Activated T-cell treated with anti-CD3 and anti-CD28 coated beads, Interleukin-2, amount 50 U/mL, for 4 hours (primary cell): ENCODE measurements around the gene MYO9A. TPM values are rescaled to one million over a fixed set of nuclear protein-coding genes. Genes with fewer than 3 reads are reported as not detected.
"Not testable (repeated sequence)": the region's sequence is repeated elsewhere in the genome, so short reads cannot be mapped to it uniquely, and the experiment has no call there.

Experiments used
- ATAC-seq, 2 donors: fragments of 200-7000 bp; cut with Tn5 transposase; one replicate each; pipeline ENCODE4 v1.10.0; 2021
- DNase-seq: peaks from one replicate; pipeline ENCODE4 v3.0.0-alpha.2; 2020
- H3K27me3 Mint-ChIP-seq: one replicate; pipeline ENCODE4 v1.8.0; 2021; ENCODE audit warnings: low read depth, mixed read lengths
- H3K36me3 Mint-ChIP-seq: one replicate; pipeline ENCODE4 v1.8.0; 2022; ENCODE audit warnings: mixed read lengths; ENCODE audit not compliant: insufficient read depth
- H3K4me1 Mint-ChIP-seq: one replicate; pipeline ENCODE4 v1.8.0; 2021; ENCODE audit warnings: low read depth, mixed read lengths
- H3K4me3 Mint-ChIP-seq: one replicate; pipeline ENCODE4 v1.8.0; 2021; ENCODE audit warnings: mild to moderate bottlenecking, moderate library complexity, mixed read lengths
- H3K9me3 Mint-ChIP-seq: one replicate; pipeline ENCODE4 v1.8.0; 2021; ENCODE audit warnings: mixed read lengths
- total RNA-seq, 3 donors: library from RNA; stranded (reverse); gene quantifications; one replicate each; pipeline ENCODE4 v1.2.1, GENCODE V29; 2021

MYO9A gene
- total RNA-seq, 3 donors from 2014 or later = 15.9 to 18.9 (median 17.1) TPM

DNA sequence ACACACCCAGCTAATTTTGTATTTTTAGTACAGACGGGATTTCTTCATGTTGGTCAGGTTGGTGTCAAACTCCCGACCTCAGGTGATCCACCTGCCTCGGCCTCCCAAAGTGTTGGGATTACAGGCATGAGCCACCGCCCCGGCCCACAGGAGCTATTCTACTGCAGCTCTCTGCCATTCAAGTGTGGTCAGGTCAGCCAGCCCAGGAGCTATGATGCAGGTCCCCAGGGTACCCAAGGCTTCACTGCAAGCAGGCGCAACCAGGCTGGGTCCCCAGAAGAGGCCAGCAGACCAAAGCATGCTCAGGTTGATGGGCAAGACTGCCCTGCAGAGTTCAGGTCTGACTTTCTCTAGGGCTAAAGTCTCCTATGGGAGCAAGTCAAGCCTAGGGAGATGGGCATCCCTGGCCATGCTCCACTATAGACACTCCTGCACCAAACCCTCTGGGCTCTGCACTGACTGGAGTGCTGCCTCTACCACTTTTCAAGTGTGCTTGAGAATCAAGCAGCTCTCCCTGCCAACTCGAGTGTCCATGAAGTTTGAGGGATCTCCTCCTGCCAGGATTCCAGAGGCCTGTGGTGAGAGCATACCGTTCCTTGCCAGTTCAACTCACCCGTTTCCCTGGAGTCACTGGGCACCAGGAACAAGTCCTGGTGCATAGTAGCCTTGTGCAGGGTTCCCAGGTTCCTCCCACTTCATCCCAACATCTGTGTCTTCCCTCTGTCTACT is 30.9 kb downstream of the MYO9A start:
- no peaks in the 10 kb centered on the region for H3K27me3 Mint-ChIP-seq
- H3K36me3 Mint-ChIP-seq = peaks cover 16% of the 10 kb centered on the region
- no peak for ATAC-seq
- H3K4me3 Mint-ChIP-seq = no peak overlapping the region
- H3K4me1 Mint-ChIP-seq = no peaks in the 10 kb centered on the region
- no peak for DNase-seq
- H3K9me3 Mint-ChIP-seq = peaks cover 22% of the 10 kb centered on the region

DNA sequence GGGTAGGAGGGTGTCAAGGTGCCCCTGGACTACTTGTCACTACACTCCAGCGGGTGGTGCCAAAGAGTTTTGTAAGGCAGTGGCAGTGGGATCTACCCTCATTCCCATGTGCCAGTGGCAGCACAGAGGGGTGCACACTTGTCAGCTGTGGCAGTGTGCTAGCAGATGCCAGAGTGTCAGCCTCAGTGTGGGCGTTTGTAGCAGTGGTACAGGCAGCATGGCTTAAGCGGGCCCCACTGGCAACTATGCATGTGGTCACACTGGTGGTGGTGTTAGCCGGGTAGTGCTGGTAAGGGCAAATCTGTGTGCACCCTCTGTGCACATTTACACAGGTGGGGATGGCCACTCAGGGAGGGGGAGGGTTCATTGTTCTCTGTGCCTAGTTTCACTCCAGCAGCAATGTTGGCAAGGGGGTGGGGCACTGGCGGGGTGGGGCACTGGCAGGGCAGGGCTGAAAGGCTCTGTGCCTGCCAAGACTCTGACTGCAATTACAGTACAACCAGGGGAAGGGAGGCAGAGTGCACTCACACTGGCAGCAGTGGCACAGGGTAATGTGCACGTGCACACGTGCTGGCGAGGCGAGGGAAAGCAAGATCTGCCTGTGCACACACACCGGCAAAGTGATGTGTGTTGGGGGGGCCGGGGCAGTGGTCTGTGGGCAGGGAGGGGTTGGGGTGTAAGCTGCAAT is 31.8 kb downstream of the MYO9A start:
- peaks cover 14% of the 10 kb centered on the region for H3K36me3 Mint-ChIP-seq
- no peak overlapping the region for H3K4me3 Mint-ChIP-seq
- no peak for DNase-seq
- no peaks in the 10 kb centered on the region for H3K27me3 Mint-ChIP-seq
- H3K9me3 Mint-ChIP-seq = peaks cover 24% of the 10 kb centered on the region
- no peaks in the 10 kb centered on the region for H3K4me1 Mint-ChIP-seq
- no peak for ATAC-seq

- peaks cover 7% of the 10 kb centered on the region for H3K4me1 Mint-ChIP-seq
- no peak overlapping the region for H3K4me3 Mint-ChIP-seq
- peaks cover 24% of the 10 kb centered on the region for H3K9me3 Mint-ChIP-seq
- H3K27me3 Mint-ChIP-seq = no peaks in the 10 kb centered on the region
- H3K36me3 Mint-ChIP-seq = peaks cover 7% of the 10 kb centered on the region
- no peak for DNase-seq
- ATAC-seq = no peak
Observed at GRCh38 chr15:72082176-72082575, 35.8 kb downstream of the MYO9A start.

GRCh38 chr15:72078887-72079286 is 39.1 kb downstream of the MYO9A start:
- Mint-ChIP-seq H3K27me3 (no peaks in the 10 kb centered on the region), H3K36me3 (peaks cover 8% of the 10 kb centered on the region), H3K4me1 (peaks cover 9% of the 10 kb centered on the region), H3K4me3 (no peak overlapping the region), H3K9me3 (peaks cover 20% of the 10 kb centered on the region)
- ATAC-seq = no peak
- DNase-seq = no peak

- Mint-ChIP-seq H3K4me3 (no peak overlapping the region), H3K9me3 (peaks cover 10% of the 10 kb centered on the region), H3K4me1 (peaks cover 9% of the 10 kb centered on the region), H3K27me3 (no peaks in the 10 kb centered on the region), H3K36me3 (peaks cover 4% of the 10 kb centered on the region)
- ATAC-seq (no peak), DNase-seq (no peak)
Observed at GRCh38 chr15:72077950-72078349, 40.0 kb downstream of the MYO9A start.

DNA sequence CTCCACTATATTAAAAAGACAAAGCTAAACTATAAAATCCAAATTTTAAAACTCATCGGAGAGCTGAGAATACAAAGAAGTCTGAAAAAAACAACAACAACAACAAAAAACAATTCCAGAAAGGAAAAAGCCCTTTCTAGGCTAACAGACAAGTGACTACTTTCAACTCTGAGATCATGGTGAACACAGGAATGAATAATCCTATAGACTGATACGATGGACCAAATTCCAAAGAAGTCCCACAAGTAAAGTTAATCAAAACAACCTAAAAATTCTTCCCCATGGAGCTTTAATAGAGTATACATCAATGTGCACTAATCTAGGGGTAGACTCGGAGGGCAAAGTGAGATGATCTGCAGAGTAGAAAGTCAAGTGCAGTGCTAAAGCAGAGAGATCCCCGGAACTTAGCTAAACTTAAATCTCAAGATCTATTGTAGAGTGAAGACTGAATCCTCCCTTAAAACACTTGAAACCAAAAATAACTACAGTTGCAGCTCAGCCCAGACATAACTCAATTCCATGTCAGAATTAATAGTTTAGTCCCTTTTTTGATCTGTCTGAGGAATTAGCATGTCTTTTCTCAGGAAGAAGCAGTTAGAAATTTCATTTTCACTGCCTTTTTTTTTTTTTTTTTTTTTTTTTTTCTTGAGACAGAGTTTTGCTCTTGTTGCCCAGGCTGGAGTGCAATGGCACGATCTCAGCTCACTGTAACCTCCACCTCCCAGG is 43.5 kb downstream of the MYO9A start:
- Mint-ChIP-seq H3K4me3 (no peak overlapping the region), H3K4me1 (peaks cover 19% of the 10 kb centered on the region), H3K27me3 (no peaks in the 10 kb centered on the region), H3K36me3 (peaks cover 11% of the 10 kb centered on the region), H3K9me3 (no peaks in the 10 kb centered on the region)
- no peak for DNase-seq
- ATAC-seq = no peak

DNA sequence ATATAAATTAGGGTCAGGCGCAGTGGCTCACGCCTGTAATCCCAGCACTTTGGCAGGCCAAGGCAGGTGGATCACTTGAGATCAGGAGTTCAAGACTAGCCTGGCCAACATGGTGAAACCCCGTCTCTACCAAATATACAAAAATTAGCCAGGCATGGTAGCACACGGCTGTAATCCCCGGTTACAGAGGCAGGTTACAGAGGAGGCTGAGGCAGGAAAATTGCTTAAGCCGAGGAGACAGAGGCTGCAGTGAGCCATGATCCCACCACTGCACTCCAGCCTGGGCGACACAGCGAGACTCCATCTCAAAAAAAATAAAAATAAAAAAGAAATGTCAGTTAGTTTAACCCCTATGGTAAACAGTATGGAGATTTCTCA is 46.5 kb downstream of the MYO9A start:
- not testable (repeated sequence) for H3K27me3 Mint-ChIP-seq

DNA sequence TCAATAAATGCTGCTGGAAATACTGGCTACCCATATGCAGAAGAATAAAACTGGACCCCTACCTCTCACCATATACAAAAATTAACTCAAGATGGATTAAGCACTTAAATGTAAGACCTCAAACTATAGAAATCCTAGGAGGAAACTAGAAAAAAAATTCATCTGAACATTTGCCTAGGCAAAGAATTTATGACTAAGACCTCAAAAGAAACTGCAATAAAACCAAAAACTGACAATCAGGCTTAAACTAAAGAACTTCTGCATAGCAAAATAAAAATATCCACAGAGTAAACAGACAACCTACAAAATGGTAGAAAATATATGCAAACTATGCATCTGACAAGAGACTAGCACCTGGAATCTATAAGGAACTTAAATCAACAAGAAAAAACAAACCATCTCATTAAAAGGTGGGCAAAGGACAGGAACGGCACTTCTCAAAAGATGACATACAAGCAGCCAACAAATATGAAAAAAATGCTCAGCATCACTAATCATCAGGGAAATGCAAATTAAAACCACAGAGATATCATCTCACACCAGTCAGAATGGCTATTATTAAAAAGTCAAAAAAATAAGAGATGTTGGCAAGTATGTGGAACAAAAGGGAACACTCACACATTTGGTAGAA is 47.0 kb downstream of the MYO9A start:
- DNase-seq = no peak
- H3K9me3 Mint-ChIP-seq = no peaks in the 10 kb centered on the region
- H3K27me3 Mint-ChIP-seq = no peaks in the 10 kb centered on the region
- no peak for ATAC-seq
- H3K4me1 Mint-ChIP-seq = peaks cover 15% of the 10 kb centered on the region
- no peak overlapping the region for H3K4me3 Mint-ChIP-seq
- H3K36me3 Mint-ChIP-seq = peaks cover 11% of the 10 kb centered on the region

More for the DNA sequence above, 46.5 kb downstream of the MYO9A start:
- ATAC-seq, H3K4me3 Mint-ChIP-seq, H3K9me3 Mint-ChIP-seq, DNase-seq: not testable (repeated sequence)
- Mint-ChIP-seq H3K4me1 (peaks cover 15% of the 10 kb centered on the region), H3K36me3 (peaks cover 11% of the 10 kb centered on the region)

DNA sequence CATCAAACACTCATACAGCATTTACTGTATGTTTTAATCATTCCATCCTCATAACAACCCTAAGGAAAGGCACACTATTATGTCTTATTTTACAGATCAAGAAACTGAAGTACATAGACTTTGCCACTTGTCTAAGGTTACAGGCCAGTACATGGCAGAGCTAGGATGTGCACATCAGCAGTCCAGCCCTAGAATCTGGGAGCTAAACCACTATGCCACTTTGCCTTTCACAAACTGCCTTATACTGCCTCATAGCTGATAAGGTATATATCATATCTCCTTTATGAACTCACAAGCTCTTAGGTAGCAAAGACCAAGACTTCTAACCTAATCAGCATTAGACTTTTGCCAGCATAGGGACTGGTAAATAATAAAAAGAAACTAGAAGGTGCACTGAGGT is 49.1 kb downstream of the MYO9A start:
- Mint-ChIP-seq H3K9me3 (no peaks in the 10 kb centered on the region), H3K4me3 (no peak overlapping the region), H3K4me1 (peaks cover 14% of the 10 kb centered on the region), H3K36me3 (peaks cover 14% of the 10 kb centered on the region), H3K27me3 (no peaks in the 10 kb centered on the region)
- ATAC-seq (no peak), DNase-seq (no peak)

GRCh38 chr15:72065801-72066200 is 52.1 kb downstream of the MYO9A start:
- Mint-ChIP-seq H3K36me3 (peaks cover 16% of the 10 kb centered on the region), H3K9me3 (peaks cover 8% of the 10 kb centered on the region), H3K4me1 (peaks cover 11% of the 10 kb centered on the region), H3K4me3 (no peak overlapping the region), H3K27me3 (no peaks in the 10 kb centered on the region)
- DNase-seq = no peak
- ATAC-seq = no peak

GRCh38 chr15:72063186-72063585 is 54.8 kb downstream of the MYO9A start:
- ATAC-seq (no peak), DNase-seq (no peak)
- peaks cover 17% of the 10 kb centered on the region for H3K36me3 Mint-ChIP-seq
- H3K9me3 Mint-ChIP-seq = peaks cover 8% of the 10 kb centered on the region
- H3K27me3 Mint-ChIP-seq = no peaks in the 10 kb centered on the region
- H3K4me3 Mint-ChIP-seq = no peak overlapping the region
- peaks cover 9% of the 10 kb centered on the region for H3K4me1 Mint-ChIP-seq

DNA sequence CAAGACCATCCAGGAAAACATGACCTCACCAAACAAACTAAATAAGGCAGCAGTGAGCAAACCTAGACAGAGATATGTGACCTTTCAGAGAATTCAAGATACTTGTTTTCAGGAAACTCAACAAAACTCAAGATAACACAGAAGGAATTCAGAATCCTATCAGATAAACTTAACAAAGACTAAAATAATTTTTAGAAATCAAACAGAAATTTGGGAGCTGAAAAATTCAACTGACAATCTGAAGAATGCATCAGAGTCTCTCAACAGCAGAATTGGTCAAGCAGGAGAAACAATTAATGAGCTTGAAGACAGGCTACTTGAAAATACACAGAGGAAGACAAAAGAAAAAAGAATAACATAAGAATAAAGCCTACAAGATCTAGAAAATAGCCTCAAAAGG is 55.6 kb downstream of the MYO9A start:
- Mint-ChIP-seq H3K4me3 (no peak overlapping the region), H3K9me3 (peaks cover 8% of the 10 kb centered on the region), H3K4me1 (peaks cover 16% of the 10 kb centered on the region), H3K36me3 (peaks cover 17% of the 10 kb centered on the region), H3K27me3 (no peaks in the 10 kb centered on the region)
- no peak for DNase-seq
- no peak for ATAC-seq

GRCh38 chr15:72060687-72061250 is 57.2 kb downstream of the MYO9A start:
- ATAC-seq = no peak
- no peak for DNase-seq
- Mint-ChIP-seq H3K9me3 (peaks cover 8% of the 10 kb centered on the region), H3K27me3 (no peaks in the 10 kb centered on the region), H3K4me1 (peaks cover 17% of the 10 kb centered on the region), H3K36me3 (peaks cover 15% of the 10 kb centered on the region), H3K4me3 (no peak overlapping the region)

DNA sequence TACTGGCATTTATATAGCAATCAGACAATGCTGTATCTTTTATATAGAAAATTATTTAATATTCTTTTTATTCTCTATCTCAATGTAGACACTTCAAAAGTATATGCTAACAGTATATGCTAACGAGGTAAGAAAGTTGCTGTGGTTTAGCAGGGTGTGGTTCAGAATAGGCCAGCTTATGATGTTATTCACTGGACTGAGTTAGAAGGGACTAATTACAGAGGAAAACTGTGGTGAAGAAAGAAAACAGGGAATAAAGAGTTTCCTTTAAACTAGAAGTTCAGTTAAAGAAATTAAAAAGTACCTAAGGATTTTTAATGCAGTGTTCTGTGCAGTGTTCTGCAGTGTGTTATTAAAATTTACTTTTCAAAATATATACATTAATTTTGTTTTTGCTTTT is 59.4 kb downstream of the MYO9A start:
- peaks cover 8% of the 10 kb centered on the region for H3K9me3 Mint-ChIP-seq
- ATAC-seq = no peak
- peaks cover 15% of the 10 kb centered on the region for H3K36me3 Mint-ChIP-seq
- no peaks in the 10 kb centered on the region for H3K27me3 Mint-ChIP-seq
- H3K4me3 Mint-ChIP-seq = no peak overlapping the region
- no peak for DNase-seq
- H3K4me1 Mint-ChIP-seq = peaks cover 19% of the 10 kb centered on the region
